Mucosa of descending colon (tissue), 3 donors: ENCODE results near the gene HYOU1. TPM values are rescaled to one million over a fixed set of nuclear protein-coding genes. Genes with fewer than 3 reads are reported as not detected.
A peak's percentile ranks its signal among the peaks of the same experiment; 100 is the strongest.

ENCODE experiments used
- ATAC-seq: fragments of 200-7000 bp; cut with Tn5 transposase; one replicate; pipeline ENCODE4 v1.9.1; 2020; ENCODE audit warnings: mild to moderate bottlenecking, moderate library complexity
- DNase-seq, 3 donors: peaks; one replicate each; pipeline ENCODE4 v3.0.0-alpha.2; 2020
- H3K36me3 ChIP-seq: fragments of 200-600 bp; one replicate; pipeline ENCODE4 v1.8.0; 2021; ENCODE audit warnings: low read depth, mild to moderate bottlenecking
- H3K4me1 ChIP-seq: fragments of 200-600 bp; one replicate; pipeline ENCODE4 v1.8.0; 2021; ENCODE audit warnings: low read depth, mild to moderate bottlenecking
- H3K4me3 ChIP-seq: fragments of 200-600 bp; one replicate; pipeline ENCODE4 v1.8.0; 2021; ENCODE audit warnings: mild to moderate bottlenecking
- H3K9me3 ChIP-seq: fragments of 200-600 bp; one replicate; pipeline ENCODE4 v1.8.0; 2021; ENCODE audit warnings: mild to moderate bottlenecking
- CTCF ChIP-seq: fragments of 200-600 bp; IDR thresholded peaks from one replicate; pipeline ENCODE4 v1.8.0; 2022; ENCODE audit warnings: antibody characterized with exemption, mild to moderate bottlenecking
- intact Hi-C, 2 donors: fragments of 100-400 bp; cut with DNase I in 1 of 2; cut with micrococcal nuclease in 1 of 2; formaldehyde crosslinking; loops; one replicate each; pipeline versions ENCODE4 v1.11.0 to v1.11.1; 2022; cut with DNase I, micrococcal nuclease
- total RNA-seq, 3 donors: library from RNA; stranded (reverse); fragmentation: NEBNext Ultra II Directional in 2 of 3; extraction: Animal tissue kit (Norgen Biotek cat#: 25700) in 2 of 3; gene quantifications; one replicate each; pipeline versions ENCODE4 v1.2.1 to v1.2.4, GENCODE V29; 2021 to 2023
- donor health status: DM: no; HTN: no; CAD: no; lungs with moderate emphysema.
- donor health status: DM: no; HTN: no; CAD: no.
- donor health status: DM: no; HTN: yes; CAD: no.

Gene HYOU1
- total RNA-seq, 3 donors from 2014 or later: 82.0 to 119 (median 101) TPM

DNA sequence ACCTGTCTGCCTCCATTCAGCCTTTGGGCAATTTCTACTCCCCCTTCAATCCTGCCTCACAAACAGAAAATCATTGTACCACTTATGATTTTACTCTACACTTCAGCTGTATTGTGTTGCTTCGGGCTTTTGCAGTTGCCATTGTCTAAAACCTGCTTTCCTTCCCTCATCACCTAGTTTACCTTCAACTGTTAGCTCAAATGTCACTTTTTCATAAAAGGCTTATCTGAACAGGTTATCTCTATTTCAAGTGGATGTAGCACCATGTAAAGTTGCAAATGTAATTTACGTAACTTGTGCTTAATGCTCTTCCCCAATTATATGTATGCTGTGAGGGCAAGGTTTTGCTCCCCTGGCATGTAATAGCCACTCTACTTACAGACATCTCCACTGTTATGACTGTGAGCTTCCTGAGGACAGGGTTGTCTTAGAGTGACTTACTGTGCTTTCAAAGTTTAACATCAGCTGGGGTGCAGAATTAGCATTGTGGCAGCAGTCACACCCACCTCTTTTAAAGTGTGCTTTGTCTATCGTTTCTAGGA, 44.3 kb downstream of the HYOU1 start:
- Histone ChIP-seq H3K9me3 (no peaks in the 10 kb centered on the region), H3K4me3 (no peak overlapping the region), H3K4me1 (peaks cover 9% of the 10 kb centered on the region), H3K36me3 (no peaks in the 10 kb centered on the region)
- DNase-seq (no peak), ATAC-seq (no peak)
- no peak for TF ChIP-seq CTCF
- intact Hi-C loops: no loop called here

DNA sequence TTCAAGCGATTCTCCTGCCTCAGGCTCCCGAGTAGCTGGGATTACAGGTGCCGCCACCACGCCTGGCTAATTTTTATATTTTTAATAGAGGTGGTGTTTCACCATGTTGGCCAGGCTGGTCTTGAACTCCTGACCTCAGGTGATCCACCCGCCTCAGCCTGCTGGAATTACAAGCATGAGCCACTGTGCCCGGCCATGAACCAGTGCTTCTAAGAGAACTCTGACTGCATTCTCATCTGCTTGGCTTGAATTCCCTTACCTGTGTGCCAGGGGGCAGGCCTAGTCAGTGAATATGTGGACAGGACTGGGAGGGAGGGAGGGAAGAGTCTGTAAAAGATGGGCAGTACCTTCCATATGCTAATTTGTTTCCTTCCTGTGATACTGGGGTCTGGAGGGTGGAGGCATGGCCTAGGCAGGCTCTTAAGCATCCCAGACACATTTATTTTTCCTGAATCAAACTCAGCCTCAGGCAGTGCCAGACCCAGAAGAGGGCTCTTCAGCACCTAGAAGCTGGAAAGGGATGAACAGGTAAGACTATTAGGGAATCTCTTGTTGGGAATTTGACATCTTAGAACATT, 45.4 kb downstream of the HYOU1 start:
- ATAC-seq (peak; percentile 21), DNase-seq (no peak)
- Histone ChIP-seq H3K4me1 (peaks cover 2% of the 10 kb centered on the region), H3K9me3 (no peaks in the 10 kb centered on the region), H3K4me3 (no peak overlapping the region), H3K36me3 (no peaks in the 10 kb centered on the region)
- intact Hi-C loops: no loop called here
- TF ChIP-seq CTCF: no peak

- no peaks in the 10 kb centered on the region for H3K9me3 ChIP-seq
- H3K36me3 ChIP-seq: no peaks in the 10 kb centered on the region
- H3K4me3 ChIP-seq: no peak overlapping the region
- no peak for ATAC-seq
- no peak for DNase-seq
- no peak for TF ChIP-seq CTCF
- no peaks in the 10 kb centered on the region for H3K4me1 ChIP-seq
- intact Hi-C loops: no loop called here
These were observed 50.3 kb downstream of the HYOU1 start for GRCh38 chr11:119006656-119007055.

GRCh38 chr11:119000906-119001305, 56.1 kb downstream of the HYOU1 start:
- no peak for DNase-seq
- TF ChIP-seq CTCF: no peak
- intact Hi-C loops: no loop called here
- H3K4me1 ChIP-seq: peaks cover 5% of the 10 kb centered on the region
- H3K4me3 ChIP-seq: no peak overlapping the region
- H3K9me3 ChIP-seq: no peaks in the 10 kb centered on the region
- no peaks in the 10 kb centered on the region for H3K36me3 ChIP-seq
- ATAC-seq: no peak

DNA sequence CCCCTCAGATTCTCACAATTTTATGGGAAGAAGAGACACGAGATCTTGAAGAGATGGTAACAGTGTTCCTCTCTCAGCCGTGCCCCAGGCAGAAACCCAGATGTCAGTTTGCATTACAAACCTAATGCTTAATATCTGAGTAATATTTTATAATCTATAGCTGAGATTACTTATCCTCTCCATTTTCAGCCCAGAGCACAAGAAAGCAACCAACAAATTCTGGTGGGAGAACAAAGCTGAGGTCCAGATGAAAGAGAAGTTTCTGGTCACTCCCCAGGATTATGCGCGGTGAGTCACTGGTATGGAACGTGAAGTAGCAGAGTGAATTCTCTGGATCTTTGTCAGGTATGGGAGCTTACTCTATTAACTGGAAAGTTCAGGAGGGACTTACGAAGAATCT, 58.2 kb downstream of the HYOU1 start:
- intact Hi-C loops: no loop called here
- Histone ChIP-seq H3K9me3 (no peaks in the 10 kb centered on the region), H3K36me3 (no peaks in the 10 kb centered on the region), H3K4me1 (peaks cover 5% of the 10 kb centered on the region), H3K4me3 (no peak overlapping the region)
- ATAC-seq (no peak), DNase-seq (no peak)
- TF ChIP-seq CTCF: no peak

DNA sequence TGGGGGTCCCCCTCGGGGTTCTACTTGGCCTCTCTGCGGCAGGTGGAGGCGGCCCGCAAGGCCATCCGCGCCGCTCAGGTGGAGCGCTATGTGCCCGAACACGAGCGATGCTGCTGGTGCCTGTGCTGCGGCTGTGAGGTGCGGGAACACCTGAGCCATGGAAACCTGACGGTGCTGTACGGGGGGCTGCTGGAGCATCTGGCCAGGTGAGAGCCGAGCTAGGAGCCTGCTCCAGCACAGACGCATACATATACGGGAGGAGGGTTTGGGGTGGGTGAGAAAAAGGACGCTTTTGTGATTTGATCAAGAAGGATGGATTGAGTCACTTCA, 58.7 kb downstream of the HYOU1 start:
- ATAC-seq (peak; percentile 52), DNase-seq (no peak)
- intact Hi-C loops: no loop called here
- Histone ChIP-seq H3K4me1 (peaks cover 5% of the 10 kb centered on the region), H3K9me3 (no peaks in the 10 kb centered on the region), H3K36me3 (no peaks in the 10 kb centered on the region), H3K4me3 (peak overlapping the region; percentile 78)
- no peak for TF ChIP-seq CTCF
